SKM-1 treated with dmso at 0.1 percent for 144 hours (cell line): Measurements from ENCODE around the gene PIANP.
A peak's percentile ranks its signal among the peaks of the same experiment; 100 is the strongest.

Source experiments
- DNase-seq: peaks from one replicate; lab custom pipeline; 2025; ENCODE audit not compliant: unreplicated experiment; lab: John Stamatoyannopoulos, UW

PIANP gene

GRCh38 chr12:6672143-6672542 is 28.5 kb downstream of the PIANP start:
- no peak for DNase-seq

- DNase-seq = no peak
Observed at GRCh38 chr12:6667559-6668210, 32.9 kb downstream of the PIANP start.

GRCh38 chr12:6666211-6666610 is 34.4 kb downstream of the PIANP start:
- no peak for DNase-seq

DNA sequence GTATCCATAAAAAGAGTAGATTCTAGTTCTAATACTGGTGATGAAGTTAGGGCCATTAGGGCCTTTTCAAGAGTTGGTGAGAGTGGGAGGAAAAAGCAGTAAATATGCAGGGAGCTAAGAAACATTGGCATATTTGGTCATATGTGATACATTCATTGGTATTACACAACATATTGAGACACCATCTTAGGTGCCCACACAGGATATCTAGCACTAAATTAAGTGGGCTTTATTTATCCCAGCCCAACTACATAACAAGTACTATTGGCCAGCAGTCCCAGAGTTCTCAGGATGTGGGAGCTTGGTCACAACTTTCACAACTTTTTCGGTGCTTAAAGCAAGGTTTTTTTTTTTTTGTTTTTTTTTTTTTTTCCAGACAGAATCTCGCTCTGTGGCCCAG is 35.7 kb downstream of the PIANP start:
- no peak for DNase-seq

DNA sequence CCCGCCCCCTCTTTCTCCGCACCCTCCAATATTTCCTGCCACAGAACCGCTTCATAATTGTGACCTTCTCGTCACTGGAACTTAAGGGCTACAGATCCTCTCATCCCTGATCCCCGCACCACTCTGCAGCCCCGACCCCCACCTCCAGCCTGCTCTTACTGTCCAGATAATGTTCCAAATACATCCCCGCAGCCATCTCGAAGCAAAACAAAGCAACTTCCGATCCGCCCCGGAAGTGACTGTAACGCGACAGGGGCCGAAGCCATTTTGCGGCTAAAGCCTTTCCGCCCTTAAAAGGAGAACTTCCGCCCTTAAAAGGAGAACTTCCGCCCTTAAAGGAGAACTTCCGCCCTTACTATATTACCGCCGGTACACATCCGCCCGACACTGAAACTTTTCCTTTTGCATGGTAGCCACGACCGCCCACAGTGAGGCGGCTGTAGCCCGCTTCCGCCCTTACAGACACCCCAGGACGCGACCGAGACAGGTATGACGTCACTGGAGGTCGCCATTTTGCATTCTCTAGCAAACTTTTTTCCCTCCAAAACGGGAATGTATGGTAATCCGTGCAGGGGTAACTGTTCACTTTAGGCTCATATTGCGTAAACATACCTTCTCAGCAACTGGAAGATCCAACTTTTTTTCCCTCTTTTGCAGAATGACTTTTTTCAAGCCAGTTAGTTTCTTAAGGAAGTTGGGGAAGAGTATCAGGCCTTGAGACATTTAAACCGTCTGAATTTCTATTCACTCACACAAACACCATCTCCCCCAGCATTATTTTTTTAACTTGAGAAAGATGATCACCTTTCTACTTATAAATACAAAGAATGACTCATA is 37.5 kb downstream of the PIANP start, which contains the start of gene ING4:
Gene ING4, minus strand, starts transcription at position 214 of the 837 bp plus-strand sequence. Its CDS starts 18 bp downstream, at position 196.
- DNase-seq = peak; percentile 92

DNA sequence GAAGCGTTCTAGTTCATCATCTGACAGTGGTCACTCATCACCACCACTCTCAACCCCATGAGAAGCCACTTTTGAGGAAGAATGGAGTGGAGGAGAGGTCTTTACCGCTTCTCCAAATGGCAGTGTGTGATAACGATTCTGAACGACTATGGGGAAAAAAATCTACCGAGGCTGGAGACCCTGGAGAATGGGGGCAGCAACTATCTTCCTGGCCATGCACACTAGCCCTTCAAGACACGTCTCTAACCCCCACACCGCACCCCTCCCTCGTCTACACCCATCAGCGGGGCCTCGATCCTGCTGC is 38.1 kb downstream of the PIANP start:
- DNase-seq = no peak

DNA sequence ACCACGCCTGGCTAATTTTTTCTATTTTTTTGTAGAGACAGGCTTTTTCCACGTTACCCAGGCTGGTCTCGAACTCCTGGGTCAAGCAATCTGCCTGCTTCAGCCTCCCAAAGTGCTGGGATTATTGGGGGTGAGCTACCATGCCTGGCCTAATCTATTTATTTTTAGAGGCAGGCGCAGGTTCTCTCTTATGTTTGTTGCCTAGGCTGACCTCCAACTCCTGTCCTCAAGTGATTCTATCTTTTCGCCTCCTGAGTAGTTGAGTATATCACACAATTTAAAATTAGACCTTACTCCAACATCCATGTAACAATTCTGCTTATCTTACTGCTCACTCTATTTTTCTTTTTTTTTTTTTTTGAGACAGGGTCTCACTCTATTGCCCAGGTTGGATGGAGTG is 46.6 kb downstream of the PIANP start:
- DNase-seq = no peak

GRCh38 chr12:6653342-6653741 is 47.3 kb downstream of the PIANP start:
- DNase-seq = no peak

DNA sequence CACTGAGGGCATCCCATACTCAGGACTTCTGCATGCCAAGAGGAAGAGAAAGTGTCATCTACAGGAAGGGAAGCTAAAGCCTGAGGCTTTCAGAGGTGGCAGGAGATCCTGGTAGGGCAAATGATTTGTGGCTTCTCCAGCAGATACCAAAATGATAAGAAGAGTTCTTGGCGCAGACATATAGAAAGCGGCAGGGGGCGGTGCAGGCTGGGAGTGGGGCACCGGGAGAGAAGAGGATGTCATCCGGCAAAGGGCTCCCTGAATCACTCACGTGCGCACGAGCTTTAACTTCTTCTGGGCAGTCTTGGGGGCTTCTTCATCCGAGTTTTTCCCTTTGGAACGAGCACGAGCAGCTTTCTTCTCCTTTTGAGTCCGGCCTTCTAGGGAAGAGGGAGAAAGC is 48.2 kb downstream of the PIANP start:
- DNase-seq = no peak

DNA sequence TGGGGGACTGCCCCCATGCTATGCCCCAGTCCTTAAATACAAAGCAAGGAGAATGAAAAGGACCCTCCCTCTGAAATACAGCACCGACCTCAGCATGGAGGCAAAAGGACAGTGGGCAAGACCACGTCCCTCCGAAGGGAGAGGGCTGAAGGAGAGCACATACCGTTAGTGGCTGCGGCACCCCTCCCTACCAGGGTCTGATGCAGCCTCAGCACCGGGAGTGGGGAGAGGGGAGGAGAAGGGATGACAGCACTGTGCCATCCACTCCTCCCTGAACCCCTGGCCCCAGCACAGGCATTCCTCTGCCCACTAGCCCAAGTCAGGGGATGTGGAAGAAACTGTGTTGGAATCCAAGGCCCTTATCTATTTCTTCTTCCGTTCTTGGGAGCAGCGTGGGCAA is 49.8 kb downstream of the PIANP start:
- DNase-seq = no peak

DNA sequence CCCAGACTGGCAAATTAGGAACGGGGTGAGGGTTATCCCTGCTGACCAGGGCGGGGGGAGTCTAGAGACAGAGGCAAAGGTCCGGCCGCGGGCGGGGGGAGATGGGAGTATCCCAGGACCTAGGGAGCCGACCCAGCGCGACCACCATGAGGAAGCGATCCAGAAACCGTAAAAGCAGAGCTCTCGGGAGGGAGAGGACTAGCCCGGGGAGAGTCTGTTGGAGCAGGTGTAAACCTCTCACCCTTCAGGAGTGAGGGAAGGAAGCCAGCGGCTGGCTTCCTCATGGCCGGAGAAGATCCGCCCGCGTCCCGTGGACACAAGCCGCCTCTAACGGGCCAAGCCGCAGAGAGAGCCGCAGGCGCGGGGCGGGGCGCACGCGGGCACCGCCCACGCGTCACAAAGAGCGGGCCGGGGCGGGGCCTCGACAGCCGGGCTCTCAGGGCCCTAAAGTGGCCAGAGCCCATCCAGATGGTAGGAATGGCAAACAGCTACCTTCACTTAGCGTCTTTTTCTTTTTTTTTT is 53.5 kb downstream of the PIANP start, which contains the start of gene ACRBP:
Gene ACRBP, minus strand, starts transcription at position 350 of the 522 bp plus-strand sequence. Its CDS starts 66 bp downstream, at position 284.
- DNase-seq = peak; percentile 17

DNA sequence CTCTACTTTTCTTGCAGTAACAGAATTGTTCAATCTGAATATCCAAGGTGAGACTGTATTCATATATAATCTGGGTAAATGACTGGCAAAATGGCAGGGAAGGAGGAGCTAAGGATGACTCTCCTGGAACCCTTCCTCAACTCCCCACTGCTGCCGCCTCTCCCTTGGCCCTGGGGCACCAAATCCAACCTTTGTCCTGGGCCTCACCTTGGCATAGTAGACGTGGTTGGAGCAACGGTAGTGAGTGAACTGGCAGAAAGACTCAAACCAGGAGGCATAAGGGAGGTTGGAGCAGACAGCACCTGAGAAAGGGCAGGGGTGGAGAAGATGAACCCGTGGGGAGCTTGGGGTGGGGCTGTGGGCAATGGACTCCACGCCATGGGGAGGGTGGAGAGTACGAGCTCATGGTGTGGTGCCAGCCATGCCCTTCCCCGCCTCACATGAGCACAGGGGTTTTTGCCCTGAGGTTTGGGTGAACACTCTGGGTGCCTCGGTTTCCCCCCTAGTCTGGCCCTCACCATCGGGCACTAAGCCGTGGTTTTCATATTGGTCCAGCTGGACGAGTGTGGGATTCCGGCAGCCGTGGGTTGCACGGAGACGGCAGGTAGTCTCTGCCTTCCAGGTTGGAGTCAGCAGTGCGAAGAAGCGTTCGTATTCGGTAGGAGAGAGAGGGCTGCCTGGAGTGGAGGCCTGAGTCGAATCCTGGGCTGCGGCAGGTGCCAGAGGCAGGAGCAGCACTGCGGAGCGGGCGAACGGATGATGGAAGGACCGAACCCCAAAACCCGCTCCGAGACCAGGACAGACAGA is 54.1 kb downstream of the PIANP start:
- DNase-seq = no peak

GRCh38 chr12:6644903-6645302 is 55.7 kb downstream of the PIANP start:
- no peak for DNase-seq

DNA sequence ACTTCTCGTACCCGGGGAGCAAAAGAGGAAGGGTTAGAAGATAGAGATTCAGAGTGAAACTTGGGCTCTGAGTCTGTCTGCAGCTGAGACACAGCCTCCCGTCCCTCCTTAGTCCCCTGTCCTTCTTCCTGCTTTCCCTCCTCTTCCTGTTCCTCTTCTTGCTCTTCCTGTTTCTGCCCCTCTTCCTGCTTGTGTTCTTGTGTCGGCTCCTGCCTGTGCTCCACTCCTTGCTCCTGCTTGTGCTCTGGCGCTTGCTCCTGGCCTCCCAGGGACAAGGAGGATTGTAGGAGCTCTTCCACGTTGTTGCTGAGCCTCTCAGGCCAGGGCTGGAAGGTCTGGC is 56.4 kb downstream of the PIANP start:
- peak; percentile 70 for DNase-seq
